Amygdala (tissue), 56 donors: ENCODE data around the gene C2CD3.
"Not testable (repeated sequence)": the region's sequence is repeated elsewhere in the genome, so short reads cannot be mapped to it uniquely, and the experiment has no call there.

Source experiments
- DNase-seq, 56 donors: peaks; one replicate each; lab custom pipeline; 2025; lab: John Stamatoyannopoulos, UW

Gene C2CD3

GRCh38 chr11:74162681-74163467, 7.9 kb downstream of the C2CD3 start:
- DNase-seq = no peak

DNA sequence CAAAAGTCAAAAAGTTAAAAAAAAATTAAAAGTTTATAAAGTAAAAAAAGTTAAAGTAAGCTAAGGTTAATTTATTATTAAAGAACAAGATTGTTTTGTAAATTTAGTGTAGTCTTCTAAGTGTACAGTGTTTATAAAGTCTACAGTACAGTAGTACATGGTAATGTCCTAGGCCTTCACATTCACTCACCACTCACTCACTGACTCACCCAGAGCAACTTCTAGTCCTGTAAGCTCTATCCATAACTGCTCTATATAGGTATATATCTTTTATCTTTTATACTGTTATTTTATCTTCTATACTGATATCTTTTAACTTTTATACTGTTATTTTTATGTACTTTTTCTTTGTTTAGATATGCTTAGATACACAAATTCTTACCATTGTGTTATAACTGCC, 11.2 kb downstream of the C2CD3 start:
- no peak for DNase-seq

- DNase-seq = no peak
Measured at GRCh38 chr11:74157169-74157568, 13.6 kb downstream of the C2CD3 start.

DNA sequence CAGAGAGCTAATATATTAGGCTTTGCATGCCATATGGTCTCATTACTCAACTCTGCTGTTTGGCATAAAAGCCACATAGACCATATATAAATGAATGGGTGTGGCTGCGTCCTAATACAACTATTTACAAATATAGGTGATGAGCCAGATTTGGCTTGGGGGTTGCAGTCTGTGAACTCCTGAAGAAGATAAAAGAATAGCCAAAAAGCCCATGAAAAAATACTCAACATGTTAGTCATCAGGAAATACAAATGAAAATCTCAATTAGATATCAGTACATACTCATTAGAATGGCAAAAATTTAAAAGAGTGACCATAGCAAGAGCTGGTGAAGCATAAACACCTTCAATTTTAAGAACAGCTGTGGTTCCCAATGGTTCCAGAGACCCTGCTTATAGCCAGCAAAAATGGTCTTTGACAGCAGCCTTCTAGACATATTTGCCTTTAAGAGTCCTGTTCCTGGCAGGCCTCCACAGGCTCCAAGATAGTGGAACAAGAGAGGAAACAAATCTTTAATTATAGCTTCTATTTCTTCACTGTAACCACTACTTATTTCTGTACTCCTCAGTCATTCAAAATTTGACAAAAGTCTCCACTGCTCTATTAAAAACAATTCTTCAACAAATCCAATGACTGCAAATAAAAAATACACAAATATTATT, 16.1 kb downstream of the C2CD3 start:
- DNase-seq = no peak

DNA sequence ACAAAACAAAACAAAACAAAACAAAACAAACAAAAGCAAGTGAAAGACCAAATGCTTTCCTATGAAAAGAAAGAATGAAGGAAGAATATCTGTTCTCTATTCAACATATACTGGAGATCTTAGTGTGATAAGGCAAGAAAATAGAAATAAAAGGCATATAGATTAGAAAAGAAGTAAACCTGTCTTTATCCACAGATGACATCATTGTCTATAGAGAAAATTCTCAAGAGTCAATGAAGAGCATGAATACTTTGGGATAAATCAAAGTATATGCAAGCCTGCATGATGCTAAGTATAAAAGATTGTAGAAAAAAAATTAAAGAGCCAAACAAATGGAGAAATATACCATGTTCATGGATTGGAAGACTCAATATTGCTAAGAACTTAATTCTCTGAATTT, 17.6 kb downstream of the C2CD3 start:
- no peak for DNase-seq

DNA sequence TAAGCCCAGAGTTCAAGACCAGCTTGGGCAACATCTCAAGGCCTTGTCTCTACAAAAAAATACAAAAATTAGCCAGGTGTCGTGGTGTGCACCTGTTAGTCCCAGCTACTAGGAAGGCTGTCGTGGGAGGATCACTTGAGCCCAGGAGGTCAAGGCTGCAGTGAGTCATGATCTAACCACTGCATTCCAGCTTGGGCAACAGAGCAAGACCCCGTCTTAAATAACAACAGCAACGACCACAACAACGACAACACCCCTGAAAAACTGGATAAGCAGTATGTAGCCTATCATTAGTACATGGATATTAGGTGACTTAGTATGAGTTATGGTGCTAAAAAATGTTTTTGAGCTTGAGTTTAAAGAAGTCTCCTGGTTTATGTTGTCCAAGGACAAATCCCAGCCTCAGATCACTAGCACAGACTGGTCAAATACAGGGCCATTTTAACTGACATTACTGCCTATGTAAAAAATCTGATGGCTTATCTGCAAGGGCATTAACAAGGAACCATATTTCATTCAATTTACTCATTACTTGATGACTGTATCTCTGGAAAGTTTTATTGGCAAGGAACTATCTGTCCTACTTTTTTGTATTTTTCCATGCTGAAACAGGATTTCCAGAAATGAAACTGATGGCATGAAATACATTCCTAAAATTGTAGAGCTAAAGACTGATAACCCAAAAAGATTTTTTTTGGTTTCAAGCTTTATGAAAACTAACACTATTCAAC, 23.4 kb downstream of the C2CD3 start:
- no peak for DNase-seq

DNA sequence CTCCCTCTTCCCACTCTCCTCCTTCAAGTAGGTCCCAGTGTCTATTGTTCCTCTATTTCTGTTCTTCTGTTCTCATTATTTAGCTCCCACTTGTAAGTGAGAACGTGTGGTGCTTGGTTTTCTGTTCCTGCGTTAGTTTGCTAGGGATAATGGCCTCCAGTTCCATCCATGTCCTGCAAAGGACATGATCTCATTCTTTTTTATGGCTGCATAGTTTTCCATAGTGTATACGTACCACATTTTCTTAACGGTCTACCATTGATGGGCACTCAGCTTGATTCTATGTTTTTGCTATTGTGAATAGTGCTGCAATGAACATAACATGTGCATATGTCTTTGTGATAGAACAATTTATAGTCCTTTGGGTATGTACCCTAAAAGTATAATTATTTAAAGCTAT, 26.2 kb downstream of the C2CD3 start:
- DNase-seq = no peak

GRCh38 chr11:74142624-74143023, 28.2 kb downstream of the C2CD3 start:
- no peak for DNase-seq

- no peak for DNase-seq
Measured at GRCh38 chr11:74141908-74142307, 28.9 kb downstream of the C2CD3 start.

DNA sequence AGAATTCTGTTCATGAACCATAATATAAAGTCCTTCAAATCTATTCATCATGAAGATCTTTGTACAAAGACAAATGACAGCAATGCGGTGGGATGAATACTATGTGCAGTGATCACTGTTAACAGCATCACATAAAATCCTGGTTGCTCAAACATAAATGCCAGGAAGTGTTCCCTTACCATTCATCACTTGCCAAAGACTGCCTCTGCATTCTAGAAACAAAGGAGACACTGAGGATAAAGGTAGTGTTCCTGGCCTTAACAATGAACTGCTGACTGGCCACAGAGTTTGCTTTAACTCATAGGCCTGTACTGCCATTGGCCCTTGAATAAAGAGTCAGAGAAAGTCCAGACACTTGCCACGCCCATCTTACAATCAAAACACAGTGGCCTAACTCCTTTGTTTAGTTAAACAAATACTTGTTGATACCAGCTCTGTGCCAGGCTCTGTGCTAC, 29.5 kb downstream of the C2CD3 start:
- peak in 1 of 56 donors; percentile 21 for DNase-seq

GRCh38 chr11:74139919-74140431, 30.8 kb downstream of the C2CD3 start:
- not testable (repeated sequence) for DNase-seq

- DNase-seq = no peak
Measured at GRCh38 chr11:74139151-74139918, 31.5 kb downstream of the C2CD3 start.

- DNase-seq = peak in 3 of 56 donors; percentile 3 to 14 (median 6)
Measured at GRCh38 chr11:74138572-74138971, 32.2 kb downstream of the C2CD3 start.

DNA sequence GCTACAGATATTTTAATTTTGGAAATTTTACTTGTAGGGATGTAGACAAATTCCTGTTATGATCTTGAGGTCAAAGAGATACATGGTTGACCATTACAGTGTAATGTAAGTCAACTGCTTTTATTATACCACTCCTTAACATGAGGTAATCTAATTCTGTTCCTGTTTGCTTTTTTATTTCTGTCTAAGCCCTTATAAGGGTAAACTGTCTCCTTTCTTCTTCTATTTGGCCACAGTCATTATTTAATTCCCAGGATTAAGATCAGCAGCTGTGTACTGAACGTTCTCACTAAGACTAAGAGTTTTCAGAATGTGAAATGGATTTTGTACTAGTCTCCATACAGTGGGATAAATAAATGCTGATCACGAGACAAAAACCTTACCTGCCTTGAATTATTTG, 32.8 kb downstream of the C2CD3 start:
- DNase-seq = no peak

- no peak for DNase-seq
Measured at GRCh38 chr11:74135127-74135840, 35.5 kb downstream of the C2CD3 start.

GRCh38 chr11:74134661-74135060, 36.1 kb downstream of the C2CD3 start:
- no peak for DNase-seq

- DNase-seq = no peak
Measured at GRCh38 chr11:74133436-74133835, 37.4 kb downstream of the C2CD3 start.

DNA sequence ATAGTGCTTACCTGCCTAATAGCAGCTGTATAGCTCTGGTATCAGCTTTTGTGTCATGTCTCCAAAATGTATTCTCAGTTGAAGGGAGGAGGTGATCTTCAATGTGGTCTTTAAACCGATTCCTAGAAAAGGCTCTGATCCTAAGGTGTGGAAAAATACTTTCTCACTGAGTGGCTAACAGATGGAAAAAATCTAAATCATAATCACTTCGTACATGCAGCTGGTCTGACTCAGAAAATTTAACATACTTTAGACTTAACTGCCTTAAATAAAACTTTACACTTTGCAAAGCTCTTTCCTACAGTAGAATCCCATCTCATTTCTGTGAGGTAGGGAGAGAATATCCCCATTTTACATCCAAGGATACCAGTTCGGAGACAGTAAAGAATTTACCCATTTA, 38.0 kb downstream of the C2CD3 start:
- no peak for DNase-seq

GRCh38 chr11:74129121-74129520, 41.7 kb downstream of the C2CD3 start:
- DNase-seq = not testable (repeated sequence)

DNA sequence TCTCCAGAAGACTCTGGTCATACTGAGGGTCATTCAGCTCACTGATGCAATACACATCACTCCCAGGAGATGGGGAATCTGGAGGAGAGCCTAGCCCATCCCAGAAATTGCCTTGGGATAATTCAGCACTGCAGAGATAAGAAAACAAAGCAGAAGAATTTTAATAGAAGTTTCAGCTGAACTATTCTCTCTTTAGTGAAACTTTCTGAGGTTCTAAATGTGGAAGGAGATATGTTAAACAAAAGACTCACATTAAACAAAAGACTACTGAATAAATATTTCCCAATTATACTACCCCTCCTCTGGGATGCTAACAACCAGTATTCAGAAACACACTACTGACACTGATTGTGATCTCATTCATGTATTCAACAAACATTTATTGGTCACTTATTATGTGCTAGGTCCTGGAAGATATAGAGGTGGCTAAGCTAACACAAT, 47.8 kb downstream of the C2CD3 start:
- DNase-seq = no peak
